Thyroid gland (tissue), 4 donors: Measurements from ENCODE around the gene PHC2.

Experiments
- CTCF ChIP-seq, 6 experiments: fragments of 200-600 bp in 3 of 6; fragments of 450-650 bp in 3 of 6; sonication (generic) in 3 of 6; IDR thresholded peaks; one replicate each; pipeline ENCODE4 v1.5.1; 2016 to 2019; ENCODE audit warnings: antibody characterized with exemption in 6 of 6, mild to moderate bottlenecking in 2 of 6, inconsistent platforms in 1 of 6, moderate library complexity in 1 of 6
- POLR2A ChIP-seq, 2 donors: fragments of 450-650 bp; IDR thresholded peaks; one replicate each; pipeline ENCODE4 v1.6.1; 2017; ENCODE audit warnings: antibody characterized with exemption in 2 of 2, mild to moderate bottlenecking in 2 of 2, moderate library complexity in 1 of 2

DNA sequence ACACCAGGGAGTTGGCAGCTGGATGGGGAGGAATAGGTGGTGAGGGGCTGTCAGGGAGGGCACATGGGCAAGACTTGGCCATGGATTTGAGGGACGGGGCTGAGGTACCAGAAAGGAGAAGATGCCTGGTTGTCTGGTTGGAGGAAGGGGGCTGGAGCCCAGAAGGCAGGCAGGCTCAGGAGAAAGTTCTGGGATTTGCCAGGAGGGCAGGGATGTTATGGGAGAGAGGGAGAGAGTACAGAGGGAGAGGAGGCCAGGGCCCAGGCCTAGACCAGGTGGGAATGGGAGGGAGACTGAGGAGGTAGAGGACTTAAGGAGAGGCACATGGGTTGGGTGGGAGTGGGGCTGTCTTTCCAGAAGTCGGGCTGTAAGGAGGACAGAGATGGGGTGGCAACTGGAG lies 114.3 kb downstream of the PHC2 start:
- TF ChIP-seq CTCF (IDR thresholded peaks at IDR 0.05) = no peak
- no peak for TF ChIP-seq POLR2A (IDR thresholded peaks at IDR 0.05)
